COLO829 (cell line): ENCODE results near the gene FLII.
A peak's percentile ranks its signal among the peaks of the same experiment; 100 is the strongest.

ENCODE experiments used
- DNase-seq: peaks from one replicate; pipeline ENCODE4 v3.0.0; 2012; ENCODE audit warnings: low spot score

FLII gene

GRCh38 chr17:18260332-18261145 lies 2.0 kb upstream of the FLII start, which contains the start of gene MIEF2:
Gene MIEF2 (plus strand): TSS chr17:18260662. CDS start chr17:18262721, 2,059 bp downstream.
- peak; percentile 96 for DNase-seq

GRCh38 chr17:18259621-18260331 lies 1.2 kb upstream of the FLII start:
- no peak for DNase-seq

GRCh38 chr17:18257982-18258355 lies 569 bp downstream of the FLII start:
- DNase-seq = peak; percentile 78

- DNase-seq = no peak
Observed at GRCh38 chr17:18257268-18257981, 1.1 kb downstream of the FLII start.

GRCh38 chr17:18256776-18257175 lies 1.8 kb downstream of the FLII start:
- no peak for DNase-seq

GRCh38 chr17:18256351-18256750 lies 2.2 kb downstream of the FLII start:
- DNase-seq = no peak

- DNase-seq = no peak
Observed at GRCh38 chr17:18254888-18255649, 3.5 kb downstream of the FLII start.

- no peak for DNase-seq
Observed at GRCh38 chr17:18253947-18254821, 4.4 kb downstream of the FLII start.

- DNase-seq = no peak
Observed at GRCh38 chr17:18253187-18253884, 5.2 kb downstream of the FLII start.

GRCh38 chr17:18252160-18252559 lies 6.4 kb downstream of the FLII start:
- no peak for DNase-seq

GRCh38 chr17:18251204-18251603 lies 7.3 kb downstream of the FLII start:
- DNase-seq = no peak

- no peak for DNase-seq
Observed at GRCh38 chr17:18250708-18251107, 7.8 kb downstream of the FLII start.

- no peak for DNase-seq
Observed at GRCh38 chr17:18250259-18250658, 8.3 kb downstream of the FLII start.

- no peak for DNase-seq
Observed at GRCh38 chr17:18248811-18249210, 9.7 kb downstream of the FLII start.

- DNase-seq = peak; percentile 82
Observed at GRCh38 chr17:18248300-18248731, 10.2 kb downstream of the FLII start.

- DNase-seq = no peak
Observed at GRCh38 chr17:18247613-18248001, 10.9 kb downstream of the FLII start.

GRCh38 chr17:18246880-18247612 lies 11.5 kb downstream of the FLII start:
- DNase-seq = peak; percentile 77

GRCh38 chr17:18246109-18246725 lies 12.3 kb downstream of the FLII start:
- DNase-seq = no peak
